ENCODE measurements around the gene OR2B3.

The OR2B3 gene

DNA sequence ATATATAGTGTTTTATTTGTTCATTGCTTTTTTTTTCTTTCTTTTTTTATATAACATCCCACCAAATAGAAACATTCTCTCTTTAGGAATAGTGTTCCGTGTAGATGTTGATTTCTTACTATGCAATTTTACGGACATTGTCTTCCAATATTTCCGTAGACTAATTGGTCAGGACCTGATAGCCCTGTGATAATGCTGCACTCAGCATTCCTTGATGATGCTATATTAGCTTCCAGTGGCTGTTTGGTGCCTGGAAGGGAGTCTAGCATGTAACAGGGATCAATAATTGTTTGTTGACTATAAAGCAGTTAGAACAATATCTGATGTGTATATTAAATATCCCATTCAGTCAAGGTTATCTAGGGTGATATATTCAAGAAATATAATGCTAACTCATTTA, 35.4 kb downstream of the OR2B3 start:
- Mint-ChIP-seq H3K4me3 (no peak overlapping the region), H3K36me3 (no peaks in the 10 kb centered on the region), H3K9me3 (no peaks in the 10 kb centered on the region), H3K27ac (no peak overlapping the region), H3K4me1 (no peaks in the 10 kb centered on the region), H3K27me3 (peaks cover 5% of the 10 kb centered on the region)
- CTCF ChIA-PET, result no interaction called here
- DNase-seq, result no peak

DNA sequence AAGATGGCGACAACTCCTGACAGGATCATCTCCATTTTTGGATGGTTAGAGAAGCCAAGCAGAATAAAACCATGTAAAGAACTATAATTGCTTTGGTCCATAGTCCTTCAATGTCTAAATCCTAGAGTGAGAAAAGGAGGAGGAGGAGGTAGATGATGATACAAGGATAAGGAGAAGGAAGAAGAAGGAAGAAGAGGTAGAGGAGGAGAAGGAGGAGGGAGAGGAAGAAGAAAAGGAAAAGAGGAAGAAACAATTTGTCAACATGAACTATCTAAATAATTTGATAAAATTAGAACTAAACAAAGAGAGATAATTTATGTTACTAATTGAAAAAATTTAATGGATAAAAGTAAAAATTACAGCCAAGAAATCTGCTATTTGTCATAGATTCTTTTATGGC, 42.0 kb downstream of the OR2B3 start, which contains the start of gene OR2W1:
TSS of gene OR2W1 (minus strand) at position 101 of the 400 bp plus-strand sequence. CDS start at position 101, 0 bp downstream.
- Mint-ChIP-seq H3K27me3 (peaks cover 11% of the 10 kb centered on the region), H3K9me3 (no peaks in the 10 kb centered on the region), H3K36me3 (no peaks in the 10 kb centered on the region), H3K4me3 (no peak within 1 kb of the TSS), H3K27ac (no peak within 1 kb of the TSS), H3K4me1 (no peaks in the 10 kb centered on the region)
- CTCF ChIA-PET, result no interaction called here
- DNase-seq, result no peak
